B cell (primary cell): ENCODE data around the gene RIN3. TPM values are rescaled to one million over a fixed set of nuclear protein-coding genes. Genes with fewer than 3 reads are reported as not detected.

Experiments
- ATAC-seq: fragments of 200-7000 bp; cut with Tn5 transposase; one replicate; pipeline ENCODE4 v1.10.0; 2021; ENCODE audit warnings: low read depth, mild to moderate bottlenecking, moderate number of reproducible peaks, moderate library complexity
- CTCF ChIA-PET: fragments of 350-600 bp; sonication (Branson Sonifier 250); formaldehyde crosslinking; loops from one replicate; lab custom pipeline; 2021; ENCODE audit warnings: antibody characterized with exemption, inconsistent platforms; lab: Charles Lee
- POLR2A ChIA-PET: fragments of 350-600 bp; sonication (Branson Sonifier 250); formaldehyde crosslinking; loops from one replicate; lab custom pipeline; 2021; ENCODE audit warnings: antibody characterized with exemption; lab: Charles Lee
- DNase-seq: peaks from one replicate; pipeline ENCODE4 v3.0.0; 2013
- H2AFZ ChIP-seq: 2 replicates; pipeline ENCODE4 v1.6.1; 2012; ENCODE audit warnings: mild to moderate bottlenecking, low read depth, low read length; ENCODE audit not compliant: insufficient read depth, poor library complexity, severe bottlenecking
- H3K27ac ChIP-seq, 2 donors: 1 replicate in 1 of 2; 2 replicates in 1 of 2; pipeline ENCODE4 v1.5.1; 2012 to 2013; ENCODE audit warnings: low read length in 2 of 2, mild to moderate bottlenecking in 2 of 2, moderate library complexity in 1 of 2
- H3K27me3 ChIP-seq, 4 experiments: fragments of 200-600 bp in 1 of 4; sonication (generic) in 1 of 4; replicated peaks in 1 of 4; 1 replicate in 2 of 4; 2 replicates in 2 of 4; pipeline versions ENCODE4 v1.6.1 to v1.7.0; 2013 to 2016; ENCODE audit warnings: low read length in 3 of 4, mild to moderate bottlenecking in 2 of 4, mixed read lengths in 1 of 4, moderate library complexity in 1 of 4; ENCODE audit not compliant: insufficient read depth in 4 of 4, control insufficient read depth in 3 of 4; ENCODE audit errors: control extremely low read depth in 1 of 4
- H3K36me3 ChIP-seq, 2 experiments: replicated peaks in 1 of 2; 1 replicate in 1 of 2; 2 replicates in 1 of 2; pipeline versions ENCODE4 v1.6.1 to v1.7.1; 2013; ENCODE audit warnings: low read length in 1 of 2; ENCODE audit not compliant: insufficient read depth in 2 of 2, control insufficient read depth in 1 of 2; ENCODE audit errors: control extremely low read depth in 1 of 2, extremely low read depth in 1 of 2
- H3K4me1 ChIP-seq, 2 donors: fragments of 200-600 bp in 1 of 2; sonication (generic) in 1 of 2; 1 replicate in 1 of 2; 2 replicates in 1 of 2; pipeline versions ENCODE4 v1.5.1 to v1.6.1; 2013 to 2017; ENCODE audit warnings: low read length in 2 of 2; ENCODE audit not compliant: control insufficient read depth in 2 of 2, insufficient read depth in 2 of 2
- H3K4me2 ChIP-seq: replicated peaks from 2 replicates; pipeline ENCODE3; 2012; ENCODE audit warnings: mild to moderate bottlenecking, low read depth, low read length; ENCODE audit not compliant: poor library complexity, severe bottlenecking
- H3K4me3 ChIP-seq, 5 experiments: fragments of 200-600 bp in 1 of 5; sonication (generic) in 1 of 5; 1 replicate in 3 of 5; 2 replicates in 2 of 5; pipeline versions ENCODE4 v1.5.1 to v1.7.0; 2011 to 2016; ENCODE audit warnings: low read length in 4 of 5, mild to moderate bottlenecking in 4 of 5, low read depth in 2 of 5, control low read depth in 1 of 5, moderate library complexity in 1 of 5; ENCODE audit not compliant: insufficient read depth in 1 of 5; ENCODE audit errors: control extremely low read depth in 1 of 5, extremely low read depth in 1 of 5
- H3K79me2 ChIP-seq: fragments of 200-600 bp; sonication (generic); one replicate; pipeline ENCODE4 v1.6.0; 2016; ENCODE audit warnings: low read length; ENCODE audit not compliant: control insufficient read depth, insufficient read depth
- H3K9ac ChIP-seq: fragments of 200-600 bp; sonication (generic); 2 replicates; pipeline ENCODE4 v1.6.1; 2017; ENCODE audit warnings: mild to moderate bottlenecking, low read length, moderate library complexity
- H3K9me3 ChIP-seq, 3 donors: one replicate each; pipeline versions ENCODE4 v1.6.1 to v1.7.1; 2013; ENCODE audit warnings: low read length in 2 of 3; ENCODE audit not compliant: control insufficient read depth in 2 of 3, insufficient read depth in 1 of 3; ENCODE audit errors: control extremely low read depth in 1 of 3
- H4K20me1 ChIP-seq: 2 replicates; pipeline ENCODE4 v1.6.0; 2012; ENCODE audit warnings: mild to moderate bottlenecking, low read length; ENCODE audit not compliant: insufficient read depth, control insufficient read depth, poor library complexity, severe bottlenecking
- H3K27ac Mint-ChIP-seq: one replicate; pipeline ENCODE4 v1.8.0; 2021; ENCODE audit warnings: mixed read lengths
- H3K27me3 Mint-ChIP-seq: one replicate; pipeline ENCODE4 v1.8.0; 2021; ENCODE audit warnings: mixed read lengths
- H3K4me1 Mint-ChIP-seq: one replicate; pipeline ENCODE4 v1.8.0; 2021; ENCODE audit warnings: mixed read lengths
- H3K4me3 Mint-ChIP-seq: one replicate; pipeline ENCODE4 v1.8.0; 2021; ENCODE audit warnings: mixed read lengths
- H3K9me3 Mint-ChIP-seq: one replicate; pipeline ENCODE4 v1.8.0; 2022; ENCODE audit warnings: mixed read lengths; ENCODE audit not compliant: insufficient read depth
- EZH2 ChIP-seq: IDR thresholded peaks from 2 replicates; pipeline ENCODE4 v1.6.1; 2012; ENCODE audit warnings: borderline replicate concordance, low read depth, mild to moderate bottlenecking, moderate library complexity, low read length; ENCODE audit not compliant: insufficient read depth, poor library complexity, severe bottlenecking
- WGBS: methylation state at CpG from one replicate; pipeline ENCODE4 v1.1.5; 2013; ENCODE audit warnings: missing lambda C conversion rate; ENCODE audit not compliant: insufficient coverage; 5-methylcytosine and 5-hydroxymethylcytosine counted together
- intact Hi-C: fragments of 100-400 bp; cut with micrococcal nuclease; formaldehyde crosslinking; loops from one replicate; pipeline ENCODE4 v1.10.0; 2022
- polyA plus RNA-seq: library from polyadenylated mRNA; depleted of rRNA; stranded (reverse); fragments of >200 nt; gene quantifications from 2 replicates; pipeline ENCODE4 v1.2.3, GENCODE V29; 2012
- total RNA-seq, 2 donors: library from RNA; stranded (reverse); fragments of 120-200 nt in 1 of 2; gene quantifications; 1 replicate in 1 of 2; 2 replicates in 1 of 2; pipeline versions ENCODE4 v1.2.3 to v1.2.4, GENCODE V29; 2013 to 2022
- TF ChIP-seq, protein P1 (sequence below): fragments of 200-600 bp; IDR thresholded peaks from one replicate; pipeline ENCODE4 v1.8.0; 2022; ENCODE audit warnings: antibody characterized with exemption, mild to moderate bottlenecking

Gene RIN3
- total and polyA plus RNA-seq, 2 donors (not counting 1 experiment from before 2014, with no cell fraction given) = 62.1 to 123 TPM

DNA sequence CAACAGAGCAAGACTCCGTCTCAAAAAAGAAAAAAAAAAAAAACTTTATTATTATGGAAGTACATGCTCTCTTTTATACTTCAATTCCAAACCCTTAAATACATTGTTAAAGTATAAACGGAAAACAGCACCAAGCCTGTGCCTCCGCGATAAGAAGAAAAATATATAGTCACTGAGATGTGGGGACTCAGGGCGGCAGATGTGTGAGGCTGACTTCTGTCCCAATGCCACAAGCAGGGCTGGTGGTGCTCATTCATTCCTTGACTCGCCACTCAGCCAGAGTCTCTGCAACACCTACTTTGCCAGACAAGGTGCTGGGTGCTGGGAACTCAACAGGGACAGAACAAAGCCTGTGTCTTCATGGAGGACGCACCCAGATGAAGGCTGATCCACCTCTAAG lies 221.0 kb downstream of the RIN3 start:
- Histone ChIP-seq H4K20me1 (no peaks in the 10 kb centered on the region), H3K9me3 (peaks cover 0 to 9% (median 0%) of the 10 kb centered on the region in 3 donors), H3K4me2 (no peak overlapping the region), H2AFZ (no peak overlapping the region), H3K4me1 (peaks cover 8 to 10% of the 10 kb centered on the region in 2 donors), H3K27me3 (no peaks in the 10 kb centered on the region), H3K9ac (no peak overlapping the region), H3K79me2 (peaks cover 18% of the 10 kb centered on the region), H3K27ac (no peak overlapping the region), H3K36me3 (peaks cover 0 to 13% of the 10 kb centered on the region in 2 experiments), H3K4me3 (no peak overlapping the region)
- H3K4me3 Mint-ChIP-seq = no peak overlapping the region
- no peaks in the 10 kb centered on the region for H3K27me3 Mint-ChIP-seq
- ATAC-seq = no peak
- H3K9me3 Mint-ChIP-seq = no peaks in the 10 kb centered on the region
- no peak for TF ChIP-seq EZH2
- TF ChIP-seq, protein P1, sequence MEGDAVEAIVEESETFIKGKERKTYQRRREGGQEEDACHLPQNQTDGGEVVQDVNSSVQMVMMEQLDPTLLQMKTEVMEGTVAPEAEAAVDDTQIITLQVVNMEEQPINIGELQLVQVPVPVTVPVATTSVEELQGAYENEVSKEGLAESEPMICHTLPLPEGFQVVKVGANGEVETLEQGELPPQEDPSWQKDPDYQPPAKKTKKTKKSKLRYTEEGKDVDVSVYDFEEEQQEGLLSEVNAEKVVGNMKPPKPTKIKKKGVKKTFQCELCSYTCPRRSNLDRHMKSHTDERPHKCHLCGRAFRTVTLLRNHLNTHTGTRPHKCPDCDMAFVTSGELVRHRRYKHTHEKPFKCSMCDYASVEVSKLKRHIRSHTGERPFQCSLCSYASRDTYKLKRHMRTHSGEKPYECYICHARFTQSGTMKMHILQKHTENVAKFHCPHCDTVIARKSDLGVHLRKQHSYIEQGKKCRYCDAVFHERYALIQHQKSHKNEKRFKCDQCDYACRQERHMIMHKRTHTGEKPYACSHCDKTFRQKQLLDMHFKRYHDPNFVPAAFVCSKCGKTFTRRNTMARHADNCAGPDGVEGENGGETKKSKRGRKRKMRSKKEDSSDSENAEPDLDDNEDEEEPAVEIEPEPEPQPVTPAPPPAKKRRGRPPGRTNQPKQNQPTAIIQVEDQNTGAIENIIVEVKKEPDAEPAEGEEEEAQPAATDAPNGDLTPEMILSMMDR = no peak
- DNase-seq = no peak
- H3K27ac Mint-ChIP-seq = no peak overlapping the region
- peaks cover 22% of the 10 kb centered on the region for H3K4me1 Mint-ChIP-seq
- WGBS = 97% methylated on average over 5 of the region's 7 CpGs
- CTCF ChIA-PET = no interaction called here
- POLR2A ChIA-PET = interaction anchor here (0.7 kb wide), 1 partner anchor 33 kb away, joined by 4 read pairs; no protein-coding TSS in a partner anchor
- intact Hi-C loops = no loop called here

DNA sequence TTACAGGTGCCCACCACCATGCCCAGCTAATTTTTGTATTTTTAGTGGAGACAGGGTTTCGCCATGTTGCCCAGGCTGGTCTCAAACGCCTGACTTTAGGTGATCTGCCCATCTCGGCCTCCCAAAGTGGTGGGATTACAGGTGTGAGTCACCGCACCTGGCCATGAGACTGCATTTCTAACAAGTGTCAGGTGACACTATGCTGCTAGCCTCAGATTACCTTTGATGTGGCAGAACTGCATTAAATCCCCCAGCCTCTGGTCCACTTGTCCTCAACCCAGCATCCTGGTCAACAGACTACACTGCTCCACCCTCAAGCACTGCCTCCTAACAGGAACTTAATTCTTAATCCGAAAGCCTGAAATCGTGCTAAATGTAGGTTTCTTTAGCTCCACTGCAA lies 221.8 kb downstream of the RIN3 start:
- peaks cover 0 to 9% (median 0%) of the 10 kb centered on the region in 3 donors for H3K9me3 ChIP-seq
- H3K27ac ChIP-seq = no peak overlapping the region
- H3K36me3 ChIP-seq = peaks cover 0 to 12% of the 10 kb centered on the region in 2 experiments
- Mint-ChIP-seq H3K4me3 (no peak overlapping the region), H3K27me3 (no peaks in the 10 kb centered on the region), H3K9me3 (no peaks in the 10 kb centered on the region), H3K27ac (no peak overlapping the region), H3K4me1 (peaks cover 22% of the 10 kb centered on the region)
- TF ChIP-seq EZH2 = no peak
- TF ChIP-seq, protein P1 = no peak
- H3K27me3 ChIP-seq = no peaks in the 10 kb centered on the region
- H2AFZ ChIP-seq = no peak overlapping the region
- peaks cover 18% of the 10 kb centered on the region for H3K79me2 ChIP-seq
- no peak for ATAC-seq
- H4K20me1 ChIP-seq = no peaks in the 10 kb centered on the region
- CTCF ChIA-PET = no interaction called here
- POLR2A ChIA-PET = no interaction called here
- intact Hi-C loops = no loop called here
- H3K4me2 ChIP-seq = no peak overlapping the region
- no peak overlapping the region for H3K9ac ChIP-seq
- WGBS = 97% methylated on average over 6 of the region's 6 CpGs
- peaks cover 8 to 10% of the 10 kb centered on the region in 2 donors for H3K4me1 ChIP-seq
- DNase-seq = no peak
- H3K4me3 ChIP-seq = no peak overlapping the region
